WTC11 (cell line): ENCODE results near the gene MRFAP1L1. TPM values are rescaled to one million over a fixed set of nuclear protein-coding genes. Genes with fewer than 3 reads are reported as not detected.

Source experiments
- ATAC-seq: fragments of 200-7000 bp; cut with Tn5 transposase; 2 replicates; pipeline ENCODE4 v1.10.0; 2021; ENCODE audit warnings: mild to moderate bottlenecking, moderate library complexity
- CTCF ChIA-PET: fragments of 300-600 bp; sonication (Branson Sonifier 250); formaldehyde crosslinking; loops from one replicate; lab custom pipeline; 2021; ENCODE audit warnings: antibody characterized with exemption; lab: Charles Lee
- POLR2A ChIA-PET: fragments of 350-600 bp; sonication (Branson Sonifier 250); formaldehyde crosslinking; loops from one replicate; lab custom pipeline; 2021; ENCODE audit warnings: antibody characterized with exemption; lab: Charles Lee
- DNase-seq: peaks from one replicate; pipeline ENCODE4 v3.0.0; 2021; ENCODE audit warnings: low spot score
- H3K27ac Mint-ChIP-seq: 2 replicates; pipeline ENCODE4 v1.8.0; 2021; ENCODE audit warnings: mixed read lengths
- H3K27me3 Mint-ChIP-seq: 2 replicates; pipeline ENCODE4 v1.8.0; 2021; ENCODE audit warnings: low read depth, mild to moderate bottlenecking, moderate library complexity, mixed read lengths
- H3K36me3 Mint-ChIP-seq: 2 replicates; pipeline ENCODE4 v1.8.0; 2021; ENCODE audit warnings: mixed read lengths
- H3K4me1 Mint-ChIP-seq: 2 replicates; pipeline ENCODE4 v1.8.0; 2022; ENCODE audit warnings: mixed read lengths
- H3K4me3 Mint-ChIP-seq: 2 replicates; pipeline ENCODE4 v1.8.0; 2021; ENCODE audit warnings: mild to moderate bottlenecking, moderate library complexity, mixed read lengths
- H3K9me3 Mint-ChIP-seq: 2 replicates; pipeline ENCODE4 v1.8.0; 2021; ENCODE audit warnings: mixed read lengths
- AR ChIP-seq: fragments of 250-450 bp; sonication (Bioruptor Pico); IDR thresholded peaks from 2 replicates; pipeline ENCODE4 v1.9.0; 2021; ENCODE audit warnings: mild to moderate bottlenecking
- ATF1 ChIP-seq: sonication (generic); formaldehyde crosslinking; IDR thresholded peaks from 2 replicates; pipeline ENCODE4 v1.8.1; 2023; ENCODE audit warnings: mild to moderate bottlenecking, moderate library complexity, missing genetic modification reagents
- CREB1 ChIP-seq: sonication (generic); formaldehyde crosslinking; IDR thresholded peaks from 2 replicates; pipeline ENCODE4 v1.8.0; 2023; ENCODE audit warnings: mild to moderate bottlenecking, missing genetic modification reagents
- CTCF ChIP-seq: fragments of 200-600 bp; IDR thresholded peaks from 2 replicates; pipeline ENCODE4 v1.8.0; 2022; ENCODE audit warnings: antibody characterized with exemption
- ELF4 ChIP-seq: sonication (generic); formaldehyde crosslinking; IDR thresholded peaks from 2 replicates; pipeline ENCODE4 v1.8.1; 2022; ENCODE audit warnings: low read depth, mild to moderate bottlenecking, moderate library complexity, missing genetic modification reagents
- FOXK1 ChIP-seq: sonication (generic); formaldehyde crosslinking; IDR thresholded peaks from 2 replicates; pipeline ENCODE4 v1.8.0; 2022; ENCODE audit warnings: mild to moderate bottlenecking, moderate library complexity, missing genetic modification reagents
- GRHL2 ChIP-seq: fragments of 250-450 bp; sonication (Bioruptor Pico); IDR thresholded peaks from 2 replicates; pipeline ENCODE4 v1.8.0; 2022; ENCODE audit warnings: mild to moderate bottlenecking, moderate library complexity; ENCODE audit not compliant: insufficient replicate concordance, severe bottlenecking
- IRF2 ChIP-seq: sonication (generic); formaldehyde crosslinking; IDR thresholded peaks from 2 replicates; pipeline ENCODE4 v1.8.0; 2022; ENCODE audit warnings: low read depth, missing genetic modification reagents, borderline replicate concordance
- MAX ChIP-seq: sonication (generic); formaldehyde crosslinking; IDR thresholded peaks from 2 replicates; pipeline ENCODE4 v1.8.0; 2022; ENCODE audit warnings: mild to moderate bottlenecking, missing genetic modification reagents
- NR1H2 ChIP-seq: sonication (generic); formaldehyde crosslinking; IDR thresholded peaks from 2 replicates; pipeline ENCODE4 v1.9.0; 2021; ENCODE audit warnings: mild to moderate bottlenecking, moderate library complexity, missing genetic modification reagents
- NR3C1 ChIP-seq: sonication (generic); formaldehyde crosslinking; conservative IDR thresholded peaks from 2 replicates; pipeline ENCODE4 v1.8.1; 2023; ENCODE audit warnings: low read depth, mild to moderate bottlenecking, missing genetic modification reagents
- TEAD4 ChIP-seq: sonication (generic); formaldehyde crosslinking; IDR thresholded peaks from 2 replicates; pipeline ENCODE4 v1.8.0; 2022; ENCODE audit warnings: mild to moderate bottlenecking, missing genetic modification reagents
- TP53 ChIP-seq: sonication (generic); formaldehyde crosslinking; IDR thresholded peaks from 2 replicates; pipeline ENCODE4 v1.8.1; 2023; ENCODE audit warnings: mild to moderate bottlenecking, missing genetic modification reagents
- ZBTB43 ChIP-seq: sonication (generic); formaldehyde crosslinking; IDR thresholded peaks from 2 replicates; pipeline ENCODE4 v1.8.1; 2023; ENCODE audit warnings: mild to moderate bottlenecking, missing genetic modification reagents
- ZNF121 ChIP-seq: sonication (generic); formaldehyde crosslinking; IDR thresholded peaks from 2 replicates; pipeline ENCODE4 v1.8.0; 2023; ENCODE audit warnings: missing genetic modification reagents
- ZNF138 ChIP-seq: sonication (generic); formaldehyde crosslinking; conservative IDR thresholded peaks from 2 replicates; pipeline ENCODE4 v1.8.1; 2022; ENCODE audit warnings: mild to moderate bottlenecking, moderate library complexity, missing genetic modification reagents
- ZNF416 ChIP-seq: fragments of 250-450 bp; sonication (Bioruptor Pico); IDR thresholded peaks from 2 replicates; pipeline ENCODE4 v1.9.0; 2021; ENCODE audit warnings: mild to moderate bottlenecking, inconsistent platforms
- ZNF425 ChIP-seq: fragments of 250-450 bp; sonication (Bioruptor Pico); conservative IDR thresholded peaks from 2 replicates; pipeline ENCODE4 v1.9.0; 2021; ENCODE audit warnings: mild to moderate bottlenecking
- total RNA-seq: library from RNA; stranded (reverse); gene quantifications from 3 replicates; pipeline ENCODE4 v1.2.3, GENCODE V29; 2021

MRFAP1L1 gene
- total RNA-seq, 1 experiment from 2014 or later, result 54.4 TPM

- no peak for TF ChIP-seq ATF1 (CRISPR knock-in tag)
- no peak for TF ChIP-seq TP53 (CRISPR knock-in tag)
- TF ChIP-seq ZNF138 (CRISPR knock-in tag), result no peak
- no peak for TF ChIP-seq GRHL2
- no peak for TF ChIP-seq ELF4
- no peak for TF ChIP-seq FOXK1 (CRISPR knock-in tag)
- no peak for TF ChIP-seq TEAD4 (CRISPR knock-in tag)
- TF ChIP-seq, all 79 proteins: peak for 0
Observed at GRCh38 chr4:6753103-6753560, 43.5 kb upstream of the MRFAP1L1 start (continued).

GRCh38 chr4:6752486-6752829 is 42.8 kb upstream of the MRFAP1L1 start:
- no peaks in the 10 kb centered on the region; the same call in 1 of the 2 replicates for H3K27me3 Mint-ChIP-seq
- ATAC-seq (no peak), DNase-seq (no peak)
- TF ChIP-seq NR1H2 (CRISPR knock-in tag) (no peak), ZNF121 (CRISPR knock-in tag) (no peak), CREB1 (CRISPR knock-in tag) (no peak), ATF1 (CRISPR knock-in tag) (no peak), NR3C1 (CRISPR knock-in tag) (no peak)
- H3K4me1 Mint-ChIP-seq, result 0 out of 2 replicates have a peak, but pooled peaks cover 4% of the 10 kb centered on the region
- H3K36me3 Mint-ChIP-seq, result no peaks in the 10 kb centered on the region
- CTCF ChIA-PET, result no interaction called here
- no peak overlapping the region for H3K4me3 Mint-ChIP-seq
- H3K9me3 Mint-ChIP-seq, result no peaks in the 10 kb centered on the region
- H3K27ac Mint-ChIP-seq, result no peak overlapping the region
- POLR2A ChIA-PET, result no interaction called here

- 0 out of 2 replicates have a peak, but pooled peaks cover 4% of the 10 kb centered on the region for H3K4me1 Mint-ChIP-seq
- H3K36me3 Mint-ChIP-seq, result no peaks in the 10 kb centered on the region
- H3K9me3 Mint-ChIP-seq, result no peaks in the 10 kb centered on the region
- H3K27me3 Mint-ChIP-seq, result no peaks in the 10 kb centered on the region; the same call in 1 of the 2 replicates
- ChIA-PET POLR2A (no interaction called here), CTCF (no interaction called here)
- ATAC-seq, result no peak
- H3K4me3 Mint-ChIP-seq, result no peak overlapping the region
- no peak for DNase-seq
- H3K27ac Mint-ChIP-seq, result peak overlapping the region; percentile 9; the same call in 1 of the 2 replicates
- TF ChIP-seq MAX (CRISPR knock-in tag) (no peak), AR (CRISPR knock-in tag) (no peak)
- TF ChIP-seq, all 79 proteins: peak for 0
Observed at GRCh38 chr4:6751611-6752485, 42.2 kb upstream of the MRFAP1L1 start.

GRCh38 chr4:6750286-6751221 is 40.9 kb upstream of the MRFAP1L1 start:
- 0 out of 2 replicates have a peak, but pooled peaks cover 4% of the 10 kb centered on the region for H3K4me1 Mint-ChIP-seq
- H3K27ac Mint-ChIP-seq, result peak overlapping the region; percentile 82
- ChIA-PET CTCF (interaction anchor here (1.0 kb wide), 2 partner anchors 123 to 293 kb away, joined by 3 to 5 read pairs; partner anchors contain the start of gene TADA2B), POLR2A (no interaction called here)
- H3K27me3 Mint-ChIP-seq, result no peaks in the 10 kb centered on the region; the same call in 1 of the 2 replicates
- no peak overlapping the region for H3K4me3 Mint-ChIP-seq
- no peaks in the 10 kb centered on the region for H3K9me3 Mint-ChIP-seq
- no peaks in the 10 kb centered on the region for H3K36me3 Mint-ChIP-seq
- DNase-seq (no peak), ATAC-seq (no peak)
- TF ChIP-seq GRHL2 (no peak), ZBTB43 (CRISPR knock-in tag) (no peak), ZNF416 (CRISPR knock-in tag) (no peak), ZNF425 (CRISPR knock-in tag) (no peak), CTCF (no peak), IRF2 (CRISPR knock-in tag) (no peak)
